ENCODE results near the gene IL1RL1.
"Not testable (repeated sequence)": the region's sequence is repeated elsewhere in the genome, so short reads cannot be mapped to it uniquely, and the experiment has no call there.

IL1RL1 gene

DNA sequence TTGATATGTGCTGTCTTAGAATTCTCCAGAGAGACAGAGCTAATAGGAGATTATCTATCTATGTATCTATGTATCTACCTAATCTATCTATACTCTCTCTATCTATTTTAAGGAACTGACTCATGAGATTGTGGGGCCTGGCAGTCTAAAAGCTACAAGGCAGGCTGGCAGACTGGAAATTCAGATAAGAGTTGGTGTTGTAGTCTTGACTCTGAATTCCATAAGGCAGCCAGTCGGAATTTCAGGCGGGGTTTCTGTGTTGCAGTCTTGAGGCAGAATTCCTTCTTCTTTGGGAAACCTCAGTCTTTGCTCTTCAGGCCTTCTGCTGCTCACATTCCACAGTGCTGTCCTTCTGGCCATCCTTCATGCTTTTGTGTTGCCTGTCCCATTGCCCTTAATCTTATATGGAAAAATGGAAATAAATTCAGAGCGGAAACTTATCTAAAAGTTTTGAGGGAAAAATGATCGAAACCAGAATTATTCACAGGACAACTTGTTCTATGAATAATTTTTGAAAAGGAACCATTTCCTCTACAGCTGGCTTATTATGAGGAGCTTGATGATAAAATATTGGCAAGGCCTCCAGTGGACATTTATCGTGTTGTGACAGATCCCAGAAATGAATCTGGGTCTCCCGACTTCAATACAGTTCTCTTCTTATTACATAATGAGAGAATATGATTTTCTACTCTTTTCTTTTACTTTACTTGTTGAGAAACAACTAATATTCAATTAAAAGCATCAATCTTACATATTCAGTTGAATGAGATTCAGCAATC lies 10.8 kb downstream of the IL1RL1 start:
- no peak for DNase-seq (ENCODE audit: low read depth in 1 of 2, low spot score in 1 of 2)
- no peak for TF ChIP-seq JUND (IDR thresholded peaks at IDR 0.05; ENCODE audit: low read depth)
- in situ Hi-C loops (cut with HindIII; ENCODE audit: low pct_unique_long_range_greater_than_20kb, low sequenced_read_pairs), result no loop called here

GRCh38 chr2:102324914-102325313 lies 13.6 kb downstream of the IL1RL1 start:
- in situ Hi-C loops (cut with HindIII; ENCODE audit: low pct_unique_long_range_greater_than_20kb, low sequenced_read_pairs); DNase-seq (ENCODE audit: low read depth in 1 of 2, low spot score in 1 of 2): not testable (repeated sequence)

DNA sequence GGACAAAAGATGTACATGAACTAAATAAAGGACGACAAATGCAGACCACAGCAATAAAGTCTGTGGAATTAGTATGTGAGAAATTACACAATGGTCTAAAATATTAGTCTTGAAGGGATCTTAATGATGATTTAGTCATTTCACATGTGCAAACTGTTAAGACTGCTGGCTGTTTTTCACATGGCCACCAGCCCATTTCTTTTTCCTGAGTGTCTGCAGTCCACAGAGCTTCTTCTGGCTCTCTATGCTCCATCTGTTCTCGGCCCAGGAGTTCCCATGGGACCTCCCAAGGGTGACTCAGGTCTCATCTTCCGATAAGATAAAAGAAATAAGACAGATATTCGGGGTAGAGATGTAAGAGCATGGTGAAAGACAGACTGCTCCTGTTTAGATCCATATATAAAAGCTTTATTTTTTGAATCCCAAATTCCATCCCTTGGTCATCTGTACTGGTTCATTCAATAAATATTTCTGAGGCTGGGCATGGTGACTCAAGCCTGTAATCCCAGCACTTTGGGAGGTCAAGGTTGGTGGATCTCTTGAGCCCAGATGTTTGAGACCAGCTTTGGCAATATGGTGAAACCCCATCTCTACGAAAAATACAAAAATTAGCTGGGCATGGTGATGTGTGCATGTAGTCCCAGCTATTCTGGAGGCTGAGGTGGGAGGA lies 20.1 kb downstream of the IL1RL1 start:
- in situ Hi-C loops (cut with HindIII; ENCODE audit: low pct_unique_long_range_greater_than_20kb, low sequenced_read_pairs), result no loop called here
- no peak for TF ChIP-seq JUND (IDR thresholded peaks at IDR 0.05; ENCODE audit: low read depth)
- no peak for DNase-seq (ENCODE audit: low read depth in 1 of 2, low spot score in 1 of 2)

DNA sequence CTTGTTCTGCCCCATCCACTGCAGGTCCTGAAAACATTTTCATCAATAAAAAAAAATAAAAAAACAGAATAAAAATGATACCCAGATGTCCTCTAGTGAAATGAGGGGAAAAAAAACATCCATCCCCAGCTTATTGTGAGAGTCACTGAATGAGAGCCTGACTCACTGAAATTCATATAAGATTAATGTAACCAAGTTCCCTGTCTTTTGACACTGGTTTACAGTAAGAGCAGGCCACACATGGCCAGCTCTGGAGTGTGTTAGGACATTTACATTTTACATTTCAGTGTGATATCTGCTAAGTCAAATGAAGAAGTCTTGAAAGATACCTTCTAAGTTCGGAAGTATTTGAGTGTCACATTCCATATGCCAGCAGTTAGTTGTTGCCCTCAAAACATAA lies 23.1 kb downstream of the IL1RL1 start:
- in situ Hi-C loops (cut with HindIII; ENCODE audit: low pct_unique_long_range_greater_than_20kb, low sequenced_read_pairs), result no loop called here
- DNase-seq (ENCODE audit: low read depth in 1 of 2, low spot score in 1 of 2), result no peak
- no peak for TF ChIP-seq JUND (IDR thresholded peaks at IDR 0.05; ENCODE audit: low read depth)

DNA sequence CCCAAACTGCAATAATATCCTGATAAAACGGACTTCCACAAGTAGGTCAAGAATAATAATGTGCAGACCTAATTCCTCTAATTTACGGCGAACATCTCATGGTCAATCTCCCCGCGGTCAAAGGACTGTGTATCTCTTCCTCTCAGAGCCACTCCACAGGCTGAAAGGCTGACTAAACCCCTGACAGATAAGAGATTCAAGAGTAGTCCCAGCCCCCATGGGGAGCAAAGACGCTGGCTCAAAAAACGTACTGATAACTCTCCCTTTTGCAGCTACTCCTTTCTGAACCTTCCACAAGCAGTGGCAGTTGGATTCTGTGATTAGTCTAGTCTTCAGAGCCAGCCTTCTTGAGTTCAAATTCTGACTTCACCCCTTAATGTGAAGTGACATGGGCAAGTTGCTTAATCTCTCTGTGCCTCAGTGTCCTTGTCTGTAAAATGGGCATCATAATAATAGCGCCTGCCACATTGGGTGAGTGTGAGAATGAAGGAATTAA lies 24.6 kb downstream of the IL1RL1 start:
- no peak for TF ChIP-seq JUND (IDR thresholded peaks at IDR 0.05; ENCODE audit: low read depth)
- DNase-seq (ENCODE audit: low read depth in 1 of 2, low spot score in 1 of 2), result no peak
- in situ Hi-C loops (cut with HindIII; ENCODE audit: low pct_unique_long_range_greater_than_20kb, low sequenced_read_pairs), result no loop called here

GRCh38 chr2:102336502-102336945 lies 25.2 kb downstream of the IL1RL1 start:
- in situ Hi-C loops (cut with HindIII; ENCODE audit: low pct_unique_long_range_greater_than_20kb, low sequenced_read_pairs), result no loop called here
- DNase-seq (ENCODE audit: low read depth in 1 of 2, low spot score in 1 of 2), result no peak
- no peak for TF ChIP-seq JUND (IDR thresholded peaks at IDR 0.05; ENCODE audit: low read depth)

GRCh38 chr2:102337012-102337411 lies 25.6 kb downstream of the IL1RL1 start:
- in situ Hi-C loops (cut with HindIII; ENCODE audit: low pct_unique_long_range_greater_than_20kb, low sequenced_read_pairs), result no loop called here

GRCh38 chr2:102337481-102338386 lies 26.4 kb downstream of the IL1RL1 start:
- no peak for DNase-seq (ENCODE audit: low read depth in 1 of 2, low spot score in 1 of 2)
- no peak for TF ChIP-seq JUND (IDR thresholded peaks at IDR 0.05; ENCODE audit: low read depth)
- in situ Hi-C loops (cut with HindIII; ENCODE audit: low pct_unique_long_range_greater_than_20kb, low sequenced_read_pairs), result no loop called here

More at GRCh38 chr2:102337012-102337411, 25.6 kb downstream of the IL1RL1 start:
- DNase-seq (ENCODE audit: low read depth in 1 of 2, low spot score in 1 of 2), result no peak
- TF ChIP-seq JUND (IDR thresholded peaks at IDR 0.05; ENCODE audit: low read depth), result no peak

DNA sequence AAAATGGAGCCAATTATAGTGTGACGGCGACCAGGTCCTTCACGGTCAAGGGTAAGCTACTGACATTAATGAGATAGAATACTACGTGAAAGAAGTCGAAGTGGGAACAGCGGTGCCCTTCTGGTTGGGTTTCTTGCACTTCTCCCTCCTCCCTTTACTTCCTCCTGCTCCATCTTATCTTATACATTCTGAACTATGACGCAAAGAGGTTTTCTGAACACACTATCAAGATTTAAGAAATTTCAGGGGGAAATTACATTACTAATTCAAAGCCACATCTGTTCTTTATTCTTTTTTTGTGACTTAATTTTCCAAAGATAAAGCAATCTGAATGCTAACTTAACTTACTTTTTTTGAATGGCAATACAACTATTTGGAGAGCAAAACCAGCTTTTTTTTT lies 29.4 kb downstream of the IL1RL1 start:
- no peak for TF ChIP-seq JUND (IDR thresholded peaks at IDR 0.05; ENCODE audit: low read depth)
- in situ Hi-C loops (cut with HindIII; ENCODE audit: low pct_unique_long_range_greater_than_20kb, low sequenced_read_pairs), result no loop called here
- DNase-seq (ENCODE audit: low read depth in 1 of 2, low spot score in 1 of 2), result no peak

- peak in 1 of 2 experiments; percentile 25 for DNase-seq (ENCODE audit: low read depth in 1 of 2, low spot score in 1 of 2)
- no peak for TF ChIP-seq JUND (IDR thresholded peaks at IDR 0.05; ENCODE audit: low read depth)
- in situ Hi-C loops (cut with HindIII; ENCODE audit: low pct_unique_long_range_greater_than_20kb, low sequenced_read_pairs), result no loop called here
Measured at GRCh38 chr2:102342888-102343287, 31.5 kb downstream of the IL1RL1 start.

GRCh38 chr2:102344397-102344796 lies 33.0 kb downstream of the IL1RL1 start:
- DNase-seq (ENCODE audit: low read depth in 1 of 2, low spot score in 1 of 2), result no peak
- in situ Hi-C loops (cut with HindIII; ENCODE audit: low pct_unique_long_range_greater_than_20kb, low sequenced_read_pairs), result no loop called here
- TF ChIP-seq JUND (IDR thresholded peaks at IDR 0.05; ENCODE audit: low read depth), result no peak

DNA sequence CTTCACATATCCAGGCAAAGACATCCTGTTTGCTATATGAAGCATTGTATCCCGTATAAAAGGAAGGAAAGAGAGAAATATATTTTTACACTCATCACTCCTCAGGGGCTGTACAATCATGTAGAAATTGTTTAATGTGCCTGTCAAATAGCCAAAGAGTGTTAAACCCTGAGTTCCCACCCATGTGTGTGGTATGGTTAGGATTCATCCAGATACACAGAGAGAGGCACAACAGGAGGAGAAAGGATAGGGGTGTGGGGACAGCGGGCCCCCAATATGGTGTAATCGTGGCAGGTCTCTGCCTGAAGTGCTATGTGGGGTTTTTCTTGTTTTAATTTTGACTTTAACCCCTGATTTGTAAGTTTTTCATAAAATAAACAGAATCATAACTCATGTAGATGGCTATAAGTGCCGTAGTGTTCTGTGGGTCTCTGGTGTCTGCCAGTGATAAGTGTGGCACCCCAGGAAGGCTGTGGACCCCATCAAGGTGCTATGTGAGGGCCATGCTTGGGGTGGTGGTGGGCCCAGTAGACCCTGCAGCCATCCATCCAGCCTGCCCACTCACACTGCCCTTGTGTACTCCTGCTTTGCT lies 34.1 kb downstream of the IL1RL1 start:
- in situ Hi-C loops (cut with HindIII; ENCODE audit: low pct_unique_long_range_greater_than_20kb, low sequenced_read_pairs), result no loop called here
- TF ChIP-seq JUND (IDR thresholded peaks at IDR 0.05; ENCODE audit: low read depth), result no peak
- no peak for DNase-seq (ENCODE audit: low read depth in 1 of 2, low spot score in 1 of 2)
